Heart left ventricle (tissue), 16 donors: ENCODE results near the gene POLR1A. TPM values are rescaled to one million over a fixed set of nuclear protein-coding genes. Genes with fewer than 3 reads are reported as not detected.

ENCODE experiments used
- ATAC-seq, 4 donors: fragments of 200-7000 bp; cut with Tn5 transposase; one replicate each; pipeline ENCODE4 v1.9.1; 2020 to 2022; ENCODE audit warnings: moderate library complexity in 4 of 4, mild to moderate bottlenecking in 3 of 4, moderate number of reproducible peaks in 1 of 4
- DNase-seq, 5 donors: peaks; one replicate each; pipeline ENCODE4 v3.0.0-alpha.2; 2020
- H3K27ac ChIP-seq, 12 donors: fragments of 200-600 bp; sonication (generic) in 4 of 12; one replicate each; pipeline versions ENCODE4 v1.5.0 to v1.8.0; 2016 to 2022; ENCODE audit warnings: mild to moderate bottlenecking in 2 of 12
- H3K27me3 ChIP-seq, 9 donors: fragments of 200-600 bp; sonication (generic) in 2 of 9; one replicate each; pipeline versions ENCODE4 v1.5.1 to v1.8.0; 2016 to 2022; ENCODE audit warnings: mild to moderate bottlenecking in 3 of 9
- H3K36me3 ChIP-seq, 9 donors: fragments of 200-600 bp; sonication (generic) in 2 of 9; one replicate each; pipeline versions ENCODE4 v1.5.0 to v1.8.0; 2018 to 2022; ENCODE audit warnings: mild to moderate bottlenecking in 2 of 9
- H3K4me1 ChIP-seq, 12 donors: fragments of 200-600 bp; sonication (generic) in 4 of 12; one replicate each; pipeline versions ENCODE4 v1.5.0 to v1.8.0; 2016 to 2022; ENCODE audit warnings: mild to moderate bottlenecking in 3 of 12
- H3K4me3 ChIP-seq, 12 donors: fragments of 200-600 bp; sonication (generic) in 4 of 12; one replicate each; pipeline versions ENCODE4 v1.5.0 to v1.8.0; 2017 to 2022; ENCODE audit warnings: mild to moderate bottlenecking in 9 of 12, moderate library complexity in 4 of 12
- H3K9me3 ChIP-seq, 12 donors: fragments of 200-600 bp; sonication (generic) in 4 of 12; one replicate each; pipeline versions ENCODE4 v1.5.0 to v1.8.0; 2016 to 2022; ENCODE audit warnings: mild to moderate bottlenecking in 1 of 12
- POLR2A ChIP-seq, 2 donors: fragments of 450-650 bp; IDR thresholded peaks; one replicate each; pipeline ENCODE4 v1.6.1; 2017; ENCODE audit warnings: antibody characterized with exemption in 2 of 2, mild to moderate bottlenecking in 2 of 2, moderate library complexity in 2 of 2
- WGBS, 4 donors: extraction: QIAGEN DNeasy Blood & Tissue Kit in 2 of 4; methylation state at CpG; one replicate each; pipeline versions ENCODE4 v1.1.5 to v1.1.7; 2013 to 2018; 5-methylcytosine and 5-hydroxymethylcytosine counted together
- intact Hi-C, 10 donors: fragments of 100-400 bp; cut with DNase I; formaldehyde crosslinking; loops; one replicate each; pipeline versions ENCODE4 v1.11.1 to v1.14.2; 2022
- polyA plus RNA-seq, 2 donors: library from polyadenylated mRNA; stranded (reverse); fragments of 200-250 nt; gene quantifications; one replicate each; pipeline ENCODE4 v1.2.3, GENCODE V29; 2013
- total RNA-seq, 9 donors: library from RNA; depleted of rRNA in 2 of 9; stranded (reverse); fragments of >200 nt in 2 of 9; fragmentation: NEBNext Ultra II Directional in 3 of 9; extraction: Animal tissue kit (Norgen Biotek cat#: 25700) in 3 of 9; gene quantifications; one replicate each; pipeline versions ENCODE4 v1.1.0 to v1.2.4, GENCODE V29; 2016 to 2023
- TF ChIP-seq, protein P1 (sequence below), 12 donors: fragments of 200-600 bp; sonication (generic) in 4 of 12; IDR thresholded peaks; one replicate each; pipeline versions ENCODE4 v1.5.0 to v1.8.0; 2018 to 2022; ENCODE audit warnings: antibody characterized with exemption in 12 of 12, mild to moderate bottlenecking in 5 of 12
- donor health status: ischemic (EF 13 %, LVEDD 7.1; RV severe dilation, severe dysfunction).
- donor health status: healthy with polysubstance abuse.
- donor health status: DM: no; HTN: yes; CAD: no.
- donor health status: DM: no; HTN: no; CAD: no.
- donor health status: ischemic (EF 25% LVEDD 6.9; RV normal size, moderate dysfunction).
- donor health status: ischemic (EF 25% LVEDD 5.7; RV mildly dilated, moderate dysfunction).
- donor health status: healthy.
- donor health status: DM: yes; HTN: yes; CAD: no.
- donor health status: ischemic (EF 35%, LVEDD 5.7; RV mildly dilated, moderate dysfunction).
- donor health status: nonischemic (EF 11% LVEDD 7.7; RV severe dilation, severe dysfunction).
- donor health status: DM: yes; HTN: yes; CAD: no.
- donor health status: PGD.
- donor health status: ischemic (EF 29% LVEDD 5.4; RV normal size, mild dysfunction).
- donor health status: nonischemic (EF 23%, LVEDD 6.1; RV moderate dilation, normal function).

POLR1A gene
- total and polyA plus RNA-seq, 11 donors, result 4.2 to 25.4 (median 17.7) TPM

DNA sequence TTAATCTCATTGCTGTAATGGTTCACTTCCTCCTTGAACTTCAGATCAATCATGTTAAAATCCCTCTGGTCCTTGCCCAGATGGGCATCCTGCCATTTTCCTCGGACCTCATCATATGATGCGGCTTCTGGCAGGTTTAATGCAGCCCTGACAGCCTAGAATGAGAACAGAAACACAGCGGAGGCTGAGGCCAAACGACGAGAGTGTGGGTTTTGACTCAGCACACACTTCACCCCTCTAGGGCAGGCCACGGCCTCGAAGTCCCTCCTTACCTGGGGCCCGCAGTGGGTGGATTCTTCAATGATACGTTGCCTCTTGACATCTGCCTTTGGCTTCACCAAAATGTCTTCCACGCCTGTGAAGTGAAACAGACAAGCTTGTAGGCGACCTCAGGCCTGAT lies 56.8 kb downstream of the POLR1A start:
- Histone ChIP-seq H3K27ac (no peak overlapping the region), H3K9me3 (no peaks in the 10 kb centered on the region), H3K4me1 (peaks cover 0 to 21% (median 0%) of the 10 kb centered on the region in 12 donors), H3K27me3 (no peaks in the 10 kb centered on the region), H3K4me3 (no peak overlapping the region), H3K36me3 (peaks cover 1 to 100% (median 95%) of the 10 kb centered on the region in 9 donors)
- no peak for ATAC-seq
- intact Hi-C loops, result no loop called here
- 82 to 87% (median 84%) methylated on average over 11 of the region's 11 CpGs for WGBS, 4 donors
- TF ChIP-seq, protein P1, sequence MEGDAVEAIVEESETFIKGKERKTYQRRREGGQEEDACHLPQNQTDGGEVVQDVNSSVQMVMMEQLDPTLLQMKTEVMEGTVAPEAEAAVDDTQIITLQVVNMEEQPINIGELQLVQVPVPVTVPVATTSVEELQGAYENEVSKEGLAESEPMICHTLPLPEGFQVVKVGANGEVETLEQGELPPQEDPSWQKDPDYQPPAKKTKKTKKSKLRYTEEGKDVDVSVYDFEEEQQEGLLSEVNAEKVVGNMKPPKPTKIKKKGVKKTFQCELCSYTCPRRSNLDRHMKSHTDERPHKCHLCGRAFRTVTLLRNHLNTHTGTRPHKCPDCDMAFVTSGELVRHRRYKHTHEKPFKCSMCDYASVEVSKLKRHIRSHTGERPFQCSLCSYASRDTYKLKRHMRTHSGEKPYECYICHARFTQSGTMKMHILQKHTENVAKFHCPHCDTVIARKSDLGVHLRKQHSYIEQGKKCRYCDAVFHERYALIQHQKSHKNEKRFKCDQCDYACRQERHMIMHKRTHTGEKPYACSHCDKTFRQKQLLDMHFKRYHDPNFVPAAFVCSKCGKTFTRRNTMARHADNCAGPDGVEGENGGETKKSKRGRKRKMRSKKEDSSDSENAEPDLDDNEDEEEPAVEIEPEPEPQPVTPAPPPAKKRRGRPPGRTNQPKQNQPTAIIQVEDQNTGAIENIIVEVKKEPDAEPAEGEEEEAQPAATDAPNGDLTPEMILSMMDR (IDR thresholded peaks at IDR 0.05), result no peak
- TF ChIP-seq POLR2A (IDR thresholded peaks at IDR 0.05), result no peak
- no peak for DNase-seq

DNA sequence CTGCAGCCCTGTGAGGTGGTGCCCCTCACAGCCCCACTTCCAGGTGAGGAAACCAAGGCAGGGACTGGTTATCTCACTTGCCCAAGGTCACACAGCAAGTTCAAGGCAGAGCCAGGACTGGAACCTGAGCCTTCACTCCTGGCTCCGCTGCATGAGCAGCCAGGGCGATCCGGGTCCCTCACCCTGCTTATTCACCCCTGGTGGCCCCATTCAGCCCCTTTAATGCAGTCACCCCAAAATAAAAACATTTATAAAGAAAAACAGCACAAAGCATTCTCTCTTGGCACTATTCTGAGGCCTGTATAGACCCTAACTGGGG lies 57.3 kb downstream of the POLR1A start:
- intact Hi-C loops, result no loop called here
- TF ChIP-seq, protein P1 (IDR thresholded peaks at IDR 0.05), result no peak
- no peak for TF ChIP-seq POLR2A (IDR thresholded peaks at IDR 0.05)
- Histone ChIP-seq H3K4me3 (no peak overlapping the region), H3K9me3 (no peaks in the 10 kb centered on the region), H3K27me3 (no peaks in the 10 kb centered on the region), H3K4me1 (peaks cover 0 to 21% (median 0%) of the 10 kb centered on the region in 12 donors), H3K36me3 (peaks cover 0 to 100% (median 95%) of the 10 kb centered on the region in 9 donors), H3K27ac (no peak overlapping the region)
- WGBS, 4 donors, result 93 to 98% (median 96%) methylated on average over 3 of the region's 3 CpGs
- DNase-seq (no peak), ATAC-seq (no peak)

DNA sequence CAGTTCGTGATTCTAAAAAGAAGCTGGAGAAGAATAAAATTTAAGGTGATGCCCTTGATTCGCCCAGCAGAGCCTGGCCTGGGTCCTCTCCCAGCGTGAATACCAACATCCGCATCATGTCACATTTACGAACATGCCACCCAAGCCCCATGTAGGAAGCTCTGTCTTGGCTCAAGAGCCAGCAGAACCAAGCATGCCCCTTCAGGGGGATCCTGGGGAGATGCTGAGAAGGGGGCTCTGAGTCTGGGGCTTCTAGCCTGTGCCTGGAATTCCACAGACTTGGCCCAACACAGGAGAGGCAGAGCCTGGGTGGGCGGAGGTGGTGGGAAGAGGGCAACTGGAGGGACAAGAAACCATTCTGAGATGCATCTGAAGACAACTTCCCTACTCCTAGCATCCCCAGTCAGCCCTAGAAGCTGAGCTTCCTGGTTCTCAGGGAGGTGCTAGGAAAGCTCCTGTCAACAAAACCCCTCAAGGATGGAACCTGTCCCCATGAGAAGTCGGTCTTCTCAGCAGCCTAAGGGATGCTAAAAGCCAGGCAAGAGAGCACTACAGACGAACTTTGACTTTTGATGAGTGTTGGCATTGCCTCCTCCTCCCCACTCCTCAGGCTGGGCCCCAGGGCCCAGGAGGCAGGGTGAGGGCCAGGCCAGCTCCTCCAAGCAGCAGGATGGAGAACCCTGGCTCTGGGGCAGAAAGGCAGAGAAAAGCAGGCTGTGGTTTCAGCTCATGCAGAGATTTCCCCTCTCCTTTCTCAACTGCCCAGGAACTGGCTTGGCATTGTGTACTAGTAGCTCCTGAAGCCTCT lies 57.9 kb downstream of the POLR1A start:
- Histone ChIP-seq H3K9me3 (no peaks in the 10 kb centered on the region), H3K4me3 (no peak overlapping the region), H3K36me3 (peaks cover 0 to 100% (median 95%) of the 10 kb centered on the region in 9 donors), H3K27ac (no peak overlapping the region), H3K4me1 (peaks cover 0 to 21% (median 0%) of the 10 kb centered on the region in 12 donors), H3K27me3 (no peaks in the 10 kb centered on the region)
- DNase-seq, result no peak
- WGBS, 4 donors, result 92 to 97% (median 95%) methylated on average over 8 of the region's 8 CpGs
- intact Hi-C loops, result no loop called here
- TF ChIP-seq, protein P1 (IDR thresholded peaks at IDR 0.05), result no peak
- no peak for TF ChIP-seq POLR2A (IDR thresholded peaks at IDR 0.05)
- no peak for ATAC-seq

DNA sequence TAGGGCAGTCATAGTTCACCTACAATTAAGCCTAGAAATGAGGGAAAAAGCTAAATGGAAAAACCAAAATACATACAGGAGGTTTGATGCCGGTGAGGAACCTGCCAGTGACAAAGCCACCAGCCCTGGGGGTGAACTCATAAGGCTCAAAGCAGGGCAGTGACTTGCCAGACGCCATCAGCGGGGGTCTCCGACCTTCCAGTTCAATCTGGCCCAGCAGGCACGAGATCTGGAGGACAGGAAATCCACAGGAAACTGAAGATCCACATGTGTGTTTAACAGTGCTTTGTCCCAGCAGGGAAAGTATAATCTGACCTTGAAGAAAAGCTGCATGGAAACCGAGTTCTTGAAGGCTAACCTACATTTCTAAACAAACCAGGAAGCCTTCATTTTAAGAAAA lies 60.1 kb downstream of the POLR1A start:
- Histone ChIP-seq H3K9me3 (no peaks in the 10 kb centered on the region), H3K4me3 (no peak overlapping the region), H3K27ac (no peak overlapping the region), H3K27me3 (no peaks in the 10 kb centered on the region), H3K4me1 (peaks cover 0 to 18% (median 0%) of the 10 kb centered on the region in 12 donors), H3K36me3 (peaks cover 0 to 95% (median 90%) of the 10 kb centered on the region in 9 donors)
- TF ChIP-seq POLR2A (IDR thresholded peaks at IDR 0.05), result no peak
- TF ChIP-seq, protein P1 (IDR thresholded peaks at IDR 0.05), result no peak
- intact Hi-C loops, result no loop called here
- DNase-seq (no peak), ATAC-seq (no peak)
- 63 to 84% (median 76%) methylated on average over 6 of the region's 6 CpGs for WGBS, 4 donors
